Nephron progenitor cell (in vitro differentiated cells): ENCODE measurements around the gene FBXO21.

Experiments used
- DNase-seq: peaks from one replicate; pipeline ENCODE4 v3.0.0; 2021
- H3K27ac Mint-ChIP-seq: 2 replicates; pipeline ENCODE4 v1.8.0; 2021; ENCODE audit warnings: mild to moderate bottlenecking, moderate library complexity, mixed read lengths
- H3K27me3 Mint-ChIP-seq: 2 replicates; pipeline ENCODE4 v1.8.0; 2021; ENCODE audit warnings: mild to moderate bottlenecking, low read depth, mixed read lengths; ENCODE audit not compliant: poor library complexity
- H3K36me3 Mint-ChIP-seq: 2 replicates; pipeline ENCODE4 v1.8.0; 2021; ENCODE audit warnings: low read depth, mixed read lengths
- H3K4me1 Mint-ChIP-seq: 2 replicates; pipeline ENCODE4 v1.8.0; 2021; ENCODE audit warnings: mixed read lengths
- H3K4me3 Mint-ChIP-seq: 2 replicates; pipeline ENCODE4 v1.8.0; 2021; ENCODE audit warnings: mild to moderate bottlenecking, moderate library complexity, mixed read lengths
- H3K9me3 Mint-ChIP-seq: 2 replicates; pipeline ENCODE4 v1.8.0; 2021; ENCODE audit warnings: mild to moderate bottlenecking, moderate library complexity, mixed read lengths
- CTCF ChIP-seq: fragments of 200-600 bp; sonication (generic); IDR thresholded peaks from 2 replicates; pipeline ENCODE4 v1.5.0; 2021; ENCODE audit warnings: antibody characterized with exemption

FBXO21 gene

GRCh38 chr12:117093431-117093830 is 96.8 kb downstream of the FBXO21 start:
- Mint-ChIP-seq H3K27ac (no peak overlapping the region), H3K9me3 (peaks cover 17% of the 10 kb centered on the region), H3K27me3 (peaks cover 62% of the 10 kb centered on the region), H3K36me3 (peaks cover 7% of the 10 kb centered on the region), H3K4me1 (peaks cover 21% of the 10 kb centered on the region), H3K4me3 (no peak overlapping the region)
- DNase-seq, result no peak
- no peak for TF ChIP-seq CTCF

GRCh38 chr12:117092886-117093285 is 97.4 kb downstream of the FBXO21 start:
- Mint-ChIP-seq H3K27ac (no peak overlapping the region), H3K9me3 (peaks cover 17% of the 10 kb centered on the region), H3K36me3 (peaks cover 7% of the 10 kb centered on the region), H3K4me1 (peaks cover 19% of the 10 kb centered on the region), H3K4me3 (no peak overlapping the region), H3K27me3 (peaks cover 56% of the 10 kb centered on the region)
- TF ChIP-seq CTCF, result no peak
- no peak for DNase-seq

GRCh38 chr12:117092511-117092780 is 97.8 kb downstream of the FBXO21 start:
- DNase-seq, result no peak
- no peak for TF ChIP-seq CTCF
- Mint-ChIP-seq H3K9me3 (peaks cover 17% of the 10 kb centered on the region), H3K27ac (no peak overlapping the region), H3K4me3 (no peak overlapping the region), H3K36me3 (peaks cover 7% of the 10 kb centered on the region), H3K4me1 (peaks cover 18% of the 10 kb centered on the region), H3K27me3 (peaks cover 52% of the 10 kb centered on the region)
